Measurements from ENCODE around the gene SDHC. TPM values are rescaled to one million over a fixed set of nuclear protein-coding genes. Genes with fewer than 3 reads are reported as not detected.

SDHC gene
- total RNA-seq, 1 donor: 20.3 TPM

GRCh38 chr1:161298116-161298515 lies 16.1 kb upstream of the SDHC start:
- no peak overlapping the region for H3K4me3 ChIP-seq (ENCODE audit: low read depth, low read length)
- TF ChIP-seq CTCF (IDR thresholded peaks at IDR 0.05; ENCODE audit: insufficient read depth, low read depth, low read length): no peak
- no peak for DNase-seq (ENCODE audit: low read depth)

- TF ChIP-seq CTCF (IDR thresholded peaks at IDR 0.05; ENCODE audit: insufficient read depth, low read depth, low read length): no peak
- no peak for DNase-seq (ENCODE audit: low read depth)
- H3K4me3 ChIP-seq (ENCODE audit: low read depth, low read length): no peak overlapping the region
Measured at GRCh38 chr1:161299347-161299746, 14.8 kb upstream of the SDHC start.

- no peak for TF ChIP-seq CTCF (IDR thresholded peaks at IDR 0.05; ENCODE audit: insufficient read depth, low read depth, low read length)
- H3K4me3 ChIP-seq (ENCODE audit: low read depth, low read length): no peak overlapping the region
- DNase-seq (ENCODE audit: low read depth): no peak
Measured at GRCh38 chr1:161300478-161300877, 13.7 kb upstream of the SDHC start.

- no peak for DNase-seq (ENCODE audit: low read depth)
Measured at GRCh38 chr1:161304927-161305866, 9.0 kb upstream of the SDHC start.

GRCh38 chr1:161305867-161306519 lies 8.2 kb upstream of the SDHC start:
- peak overlapping the region; percentile 63 for H3K4me3 ChIP-seq (ENCODE audit: low read depth, low read length)
- TF ChIP-seq CTCF (IDR thresholded peaks at IDR 0.05; ENCODE audit: insufficient read depth, low read depth, low read length): peak; percentile 16
- DNase-seq (ENCODE audit: low read depth): peak; percentile 54

More at GRCh38 chr1:161304927-161305866, 9.0 kb upstream of the SDHC start:
- peak overlapping the region; percentile 63 for H3K4me3 ChIP-seq (ENCODE audit: low read depth, low read length)
- TF ChIP-seq CTCF (IDR thresholded peaks at IDR 0.05; ENCODE audit: insufficient read depth, low read depth, low read length): no peak

- TF ChIP-seq CTCF (IDR thresholded peaks at IDR 0.05; ENCODE audit: insufficient read depth, low read depth, low read length): no peak
- no peak overlapping the region for H3K4me3 ChIP-seq (ENCODE audit: low read depth, low read length)
- DNase-seq (ENCODE audit: low read depth): peak; percentile 75
Measured at GRCh38 chr1:161307230-161307768, 6.9 kb upstream of the SDHC start.

All from fibroblast of villous mesenchyme (primary cell).